Suprapubic skin (tissue), 3 donors: ENCODE data around the gene HSFX3.
"Not testable (repeated sequence)": the region's sequence is repeated elsewhere in the genome, so short reads cannot be mapped to it uniquely, and the experiment has no call there.

Source experiments
- CTCF ChIP-seq, 2 donors: fragments of 200-600 bp in 1 of 2; fragments of 450-650 bp in 1 of 2; sonication (generic) in 1 of 2; IDR thresholded peaks; one replicate each; pipeline ENCODE4 v1.5.1; 2016 to 2019; ENCODE audit warnings: antibody characterized with exemption in 2 of 2, mild to moderate bottlenecking in 1 of 2, moderate library complexity in 1 of 2
- POLR2AphosphoS5 ChIP-seq, 3 donors: sonication (generic); formaldehyde crosslinking; IDR thresholded peaks; one replicate each; pipeline ENCODE4 v1.6.1; 2017; ENCODE audit warnings: antibody characterized with exemption in 3 of 3

- not testable (repeated sequence) for TF ChIP-seq CTCF, POLR2AphosphoS5 (IDR thresholded peaks at IDR 0.05)
Measured at GRCh38 chrX:149532868-149533267, 16.9 kb downstream of the HSFX3 start.
